Karpas-422 (cell line): Measurements from ENCODE around the gene NKD1. TPM values are rescaled to one million over a fixed set of nuclear protein-coding genes. Genes with fewer than 3 reads are reported as not detected.
"Not testable (repeated sequence)": the region's sequence is repeated elsewhere in the genome, so short reads cannot be mapped to it uniquely, and the experiment has no call there.

ENCODE experiments used
- DNase-seq: peaks from one replicate; pipeline ENCODE4 v3.0.0-alpha.2; 2015
- H2AFZ ChIP-seq: fragments of 200-600 bp; sonication (generic); 2 replicates; pipeline ENCODE4 v1.6.1; 2014; ENCODE audit warnings: antibody characterized with exemption, low read length, mixed read lengths
- H3K27ac ChIP-seq: fragments of 200-600 bp; sonication (generic); 2 replicates; pipeline ENCODE4 v1.5.1; 2014; ENCODE audit warnings: mild to moderate bottlenecking, low read length, moderate library complexity
- H3K27me3 ChIP-seq: fragments of 200-600 bp; sonication (generic); 2 replicates; pipeline ENCODE4 v1.6.1; 2014; ENCODE audit warnings: low read length, mixed read lengths
- H3K36me3 ChIP-seq: fragments of 200-600 bp; sonication (generic); 2 replicates; pipeline ENCODE4 v1.6.1; 2014; ENCODE audit warnings: low read length, mixed read lengths; ENCODE audit not compliant: insufficient read depth
- H3K4me1 ChIP-seq: fragments of 200-600 bp; sonication (generic); 2 replicates; pipeline ENCODE4 v1.6.1; 2014; ENCODE audit warnings: mild to moderate bottlenecking, low read length, mixed read lengths
- H3K4me2 ChIP-seq: fragments of 200-600 bp; sonication (generic); 2 replicates; pipeline ENCODE4 v1.6.1; 2014; ENCODE audit warnings: low read length, low read depth, mild to moderate bottlenecking; ENCODE audit not compliant: poor library complexity, severe bottlenecking
- H3K4me3 ChIP-seq: fragments of 200-600 bp; sonication (generic); 2 replicates; pipeline ENCODE4 v1.5.1; 2014; ENCODE audit warnings: mild to moderate bottlenecking, antibody characterized with exemption, low read length, mixed read lengths
- H3K79me2 ChIP-seq: fragments of 200-600 bp; sonication (generic); 2 replicates; pipeline ENCODE4 v1.6.1; 2014; ENCODE audit warnings: mild to moderate bottlenecking, low read length, mixed read lengths
- H3K9ac ChIP-seq: fragments of 200-600 bp; sonication (generic); 2 replicates; pipeline ENCODE4 v1.6.0; 2014; ENCODE audit warnings: low read length
- H3K9me2 ChIP-seq: fragments of 200-600 bp; sonication (generic), shearing (Covaris generic); replicated peaks from 2 replicates; pipeline ENCODE4 v1.6.0; 2014; ENCODE audit warnings: mild to moderate bottlenecking, low read length, moderate library complexity; ENCODE audit not compliant: insufficient read depth
- H3K9me3 ChIP-seq: fragments of 300-700, 200-600 bp; sonication (generic); 2 replicates; pipeline ENCODE4 v1.6.1; 2014; ENCODE audit warnings: low read length, mixed read lengths
- H4K20me1 ChIP-seq: fragments of 200-600 bp; sonication (generic); 2 replicates; pipeline ENCODE4 v1.6.1; 2014; ENCODE audit warnings: mild to moderate bottlenecking, antibody characterized with exemption, low read length, low read depth; ENCODE audit not compliant: insufficient read depth
- total RNA-seq: library from RNA; depleted of rRNA; stranded (reverse); fragments of >200 nt; shearing (Covaris generic); gene quantifications from 2 replicates; pipeline ENCODE4 v1.2.3, GENCODE V29; 2014; ENCODE audit warnings: low replicate concordance

NKD1 gene
- total RNA-seq, 1 experiment from 2014 or later: not detected

- Histone ChIP-seq H3K4me3 (no peak overlapping the region), H3K9me2 (no peaks in the 10 kb centered on the region), H2AFZ (no peak overlapping the region), H3K36me3 (no peaks in the 10 kb centered on the region), H3K27me3 (no peaks in the 10 kb centered on the region), H4K20me1 (no peaks in the 10 kb centered on the region), H3K79me2 (no peaks in the 10 kb centered on the region), H3K4me2 (no peak overlapping the region), H3K27ac (no peak overlapping the region), H3K9ac (no peak overlapping the region), H3K9me3 (no peaks in the 10 kb centered on the region), H3K4me1 (no peaks in the 10 kb centered on the region)
- DNase-seq: no peak
Measured at GRCh38 chr16:50531901-50532300, 16.3 kb upstream of the NKD1 start.

DNA sequence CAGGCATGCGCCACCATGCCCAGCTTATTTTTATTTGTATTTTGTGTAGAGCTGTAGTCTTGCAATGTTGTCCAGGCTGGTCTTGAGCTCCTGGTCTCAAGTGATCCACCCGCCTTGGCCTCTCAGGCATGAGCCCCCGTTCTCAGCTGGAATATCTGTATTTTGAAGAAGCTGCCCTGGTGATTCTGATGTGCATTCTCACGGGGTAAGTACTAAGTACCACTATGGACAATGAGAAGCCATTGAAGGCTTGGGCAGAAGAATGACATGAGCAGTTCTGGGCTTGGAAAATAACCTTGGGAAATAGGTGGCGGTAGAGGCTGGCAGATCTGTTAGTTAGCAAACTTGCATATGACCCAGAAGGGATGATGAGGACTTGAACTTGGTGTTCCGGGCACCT, 15.6 kb upstream of the NKD1 start:
- Histone ChIP-seq H3K4me1 (no peaks in the 10 kb centered on the region), H3K79me2 (no peaks in the 10 kb centered on the region), H3K4me3 (no peak overlapping the region), H3K27me3 (no peaks in the 10 kb centered on the region), H2AFZ (no peak overlapping the region), H4K20me1 (no peaks in the 10 kb centered on the region), H3K9ac (no peak overlapping the region), H3K9me3 (no peaks in the 10 kb centered on the region), H3K9me2 (no peaks in the 10 kb centered on the region), H3K36me3 (no peaks in the 10 kb centered on the region), H3K4me2 (no peak overlapping the region), H3K27ac (no peak overlapping the region)
- DNase-seq: no peak

DNA sequence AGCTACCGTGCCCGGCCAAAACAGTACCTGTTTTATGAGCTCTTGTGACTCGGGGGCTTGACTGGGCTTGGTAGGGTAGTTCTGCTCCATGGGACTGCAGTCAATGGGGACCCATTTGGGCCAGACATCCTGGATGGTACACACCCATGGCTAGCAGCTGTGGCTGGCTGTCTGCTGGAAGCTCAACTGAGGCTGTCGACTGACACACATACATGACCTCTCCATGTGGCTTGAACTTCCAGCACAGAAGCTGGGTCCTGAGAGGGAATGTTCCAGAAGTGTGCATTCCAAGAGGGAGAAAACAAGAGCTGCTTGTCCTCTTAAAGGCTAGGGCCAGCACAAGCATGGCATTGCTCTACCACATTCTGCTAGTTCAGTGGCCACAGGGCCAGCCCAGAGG, 14.9 kb upstream of the NKD1 start:
- no peaks in the 10 kb centered on the region for H3K36me3 ChIP-seq
- no peaks in the 10 kb centered on the region for H3K4me1 ChIP-seq
- H4K20me1 ChIP-seq: no peaks in the 10 kb centered on the region
- H3K27me3 ChIP-seq: no peaks in the 10 kb centered on the region
- no peak overlapping the region for H3K4me3 ChIP-seq
- H3K9me2 ChIP-seq: no peaks in the 10 kb centered on the region
- no peak overlapping the region for H3K9ac ChIP-seq
- no peak for DNase-seq
- no peaks in the 10 kb centered on the region for H3K9me3 ChIP-seq
- H2AFZ ChIP-seq: no peak overlapping the region
- no peak overlapping the region for H3K27ac ChIP-seq
- H3K79me2 ChIP-seq: no peaks in the 10 kb centered on the region
- no peak overlapping the region for H3K4me2 ChIP-seq

- Histone ChIP-seq H3K79me2 (no peaks in the 10 kb centered on the region), H3K4me3 (no peak overlapping the region), H3K9me3 (no peaks in the 10 kb centered on the region), H3K27ac (no peak overlapping the region), H3K4me2 (no peak overlapping the region), H3K36me3 (no peaks in the 10 kb centered on the region), H2AFZ (no peak overlapping the region), H3K9me2 (no peaks in the 10 kb centered on the region), H3K27me3 (no peaks in the 10 kb centered on the region), H3K4me1 (no peaks in the 10 kb centered on the region), H4K20me1 (no peaks in the 10 kb centered on the region), H3K9ac (no peak overlapping the region)
- no peak for DNase-seq
Measured at GRCh38 chr16:50534091-50534490, 14.1 kb upstream of the NKD1 start.

GRCh38 chr16:50534556-50534955, 13.6 kb upstream of the NKD1 start:
- Histone ChIP-seq H4K20me1 (no peaks in the 10 kb centered on the region), H3K36me3 (no peaks in the 10 kb centered on the region), H3K79me2 (no peaks in the 10 kb centered on the region), H3K27me3 (no peaks in the 10 kb centered on the region), H3K9me2 (no peaks in the 10 kb centered on the region), H3K4me3 (no peak overlapping the region), H3K9me3 (no peaks in the 10 kb centered on the region), H3K4me2 (no peak overlapping the region), H3K27ac (no peak overlapping the region), H3K4me1 (no peaks in the 10 kb centered on the region), H3K9ac (no peak overlapping the region), H2AFZ (no peak overlapping the region)
- no peak for DNase-seq

- Histone ChIP-seq H3K79me2 (no peaks in the 10 kb centered on the region), H3K9ac (no peak overlapping the region), H2AFZ (no peak overlapping the region), H3K36me3 (no peaks in the 10 kb centered on the region), H4K20me1 (no peaks in the 10 kb centered on the region), H3K9me3 (no peaks in the 10 kb centered on the region), H3K27ac (no peak overlapping the region), H3K4me1 (no peaks in the 10 kb centered on the region), H3K4me3 (no peak overlapping the region), H3K4me2 (no peak overlapping the region), H3K27me3 (no peaks in the 10 kb centered on the region), H3K9me2 (no peaks in the 10 kb centered on the region)
- DNase-seq: no peak
Measured at GRCh38 chr16:50534958-50535357, 13.2 kb upstream of the NKD1 start.

GRCh38 chr16:50535506-50536257, 12.5 kb upstream of the NKD1 start:
- H3K27ac ChIP-seq: no peak overlapping the region
- H3K4me1 ChIP-seq: no peaks in the 10 kb centered on the region
- no peaks in the 10 kb centered on the region for H4K20me1 ChIP-seq
- H3K9ac ChIP-seq: no peak overlapping the region
- H3K9me3 ChIP-seq: no peaks in the 10 kb centered on the region
- no peaks in the 10 kb centered on the region for H3K36me3 ChIP-seq
- H3K79me2 ChIP-seq: no peaks in the 10 kb centered on the region
- H3K4me3 ChIP-seq: no peak overlapping the region
- H3K9me2 ChIP-seq: no peaks in the 10 kb centered on the region
- H2AFZ ChIP-seq: no peak overlapping the region
- no peak overlapping the region for H3K4me2 ChIP-seq
- no peaks in the 10 kb centered on the region for H3K27me3 ChIP-seq
- no peak for DNase-seq

- not testable (repeated sequence) for H4K20me1 ChIP-seq, H3K79me2 ChIP-seq, H3K9ac ChIP-seq, DNase-seq, H3K9me3 ChIP-seq, H3K4me1 ChIP-seq, H3K4me3 ChIP-seq, H3K4me2 ChIP-seq, H3K36me3 ChIP-seq, H3K27ac ChIP-seq, H3K27me3 ChIP-seq, H2AFZ ChIP-seq, H3K9me2 ChIP-seq
Measured at GRCh38 chr16:50536258-50536645, 11.9 kb upstream of the NKD1 start.
